ENCODE measurements around the gene NR0B2.
"Not testable (repeated sequence)": the region's sequence is repeated elsewhere in the genome, so short reads cannot be mapped to it uniquely, and the experiment has no call there.

NR0B2 gene

GRCh38 chr1:26913754-26914619 is at the start of gene NR0B2:
TSS of gene NR0B2 (minus strand) at chr1:26913975. CDS start at chr1:26913940, 35 bp downstream.
- DNase-seq (ENCODE audit: low spot score): no peak

- peak; percentile 83 for DNase-seq (ENCODE audit: low spot score)
These were observed 48.1 kb upstream of the NR0B2 start for GRCh38 chr1:26961826-26962225.

- DNase-seq (ENCODE audit: low spot score): no peak
These were observed 46.8 kb upstream of the NR0B2 start for GRCh38 chr1:26960625-26960966.

GRCh38 chr1:26959722-26960624 is 46.2 kb upstream of the NR0B2 start, which contains the start of gene KDF1:
TSS of gene KDF1 (minus strand) at chr1:26960468. CDS start at chr1:26952380, 8,088 bp downstream.
- no peak for DNase-seq (ENCODE audit: low spot score)

- no peak for DNase-seq (ENCODE audit: low spot score)
These were observed 45.5 kb upstream of the NR0B2 start for GRCh38 chr1:26959270-26959669.

- DNase-seq (ENCODE audit: low spot score): no peak
These were observed 43.5 kb upstream of the NR0B2 start for GRCh38 chr1:26957306-26957705.

GRCh38 chr1:26956321-26956720 is 42.5 kb upstream of the NR0B2 start:
- DNase-seq (ENCODE audit: low spot score): no peak

GRCh38 chr1:26953374-26953773 is 39.6 kb upstream of the NR0B2 start:
- no peak for DNase-seq (ENCODE audit: low spot score)

- no peak for DNase-seq (ENCODE audit: low spot score)
These were observed 38.2 kb upstream of the NR0B2 start for GRCh38 chr1:26951821-26952497.

GRCh38 chr1:26951216-26951615 is 37.4 kb upstream of the NR0B2 start:
- DNase-seq (ENCODE audit: low spot score): no peak

GRCh38 chr1:26950602-26951001 is 36.8 kb upstream of the NR0B2 start:
- no peak for DNase-seq (ENCODE audit: low spot score)

GRCh38 chr1:26949926-26950319 is 36.1 kb upstream of the NR0B2 start:
- DNase-seq (ENCODE audit: low spot score): no peak

- DNase-seq (ENCODE audit: low spot score): no peak
These were observed 35.6 kb upstream of the NR0B2 start for GRCh38 chr1:26949266-26949925.

GRCh38 chr1:26948725-26949057 is 34.9 kb upstream of the NR0B2 start:
- DNase-seq (ENCODE audit: low spot score): not testable (repeated sequence)

GRCh38 chr1:26946270-26946669 is 32.5 kb upstream of the NR0B2 start:
- DNase-seq (ENCODE audit: low spot score): no peak

- DNase-seq (ENCODE audit: low spot score): no peak
These were observed 32.0 kb upstream of the NR0B2 start for GRCh38 chr1:26945728-26946127.

GRCh38 chr1:26945138-26945537 is 31.4 kb upstream of the NR0B2 start:
- no peak for DNase-seq (ENCODE audit: low spot score)

GRCh38 chr1:26942656-26943055 is 28.9 kb upstream of the NR0B2 start:
- no peak for DNase-seq (ENCODE audit: low spot score)

- no peak for DNase-seq (ENCODE audit: low spot score)
These were observed 27.5 kb upstream of the NR0B2 start for GRCh38 chr1:26941311-26941710.

GRCh38 chr1:26938659-26939025 is 24.9 kb upstream of the NR0B2 start:
- DNase-seq (ENCODE audit: low spot score): no peak

GRCh38 chr1:26938004-26938658 is 24.4 kb upstream of the NR0B2 start:
- no peak for DNase-seq (ENCODE audit: low spot score)

- DNase-seq (ENCODE audit: low spot score): no peak
These were observed 23.0 kb upstream of the NR0B2 start for GRCh38 chr1:26936823-26937222.

Data from hepatic stellate cell (primary cell).